Measurements from ENCODE around the gene GPC6. TPM values are rescaled to one million over a fixed set of nuclear protein-coding genes. Genes with fewer than 3 reads are reported as not detected.

GPC6 gene
- total and polyA plus RNA-seq, 2 donors (not counting 1 experiment from before 2014, with no cell fraction given), result not detected

- intact Hi-C loops (cut with micrococcal nuclease), result no loop called here
- H3K27ac Mint-ChIP-seq, result no peak overlapping the region
- no peaks in the 10 kb centered on the region for H3K4me1 Mint-ChIP-seq
- Histone ChIP-seq H3K4me3 (ENCODE audit: control extremely low read depth in 1 of 5, extremely low read depth in 1 of 5, insufficient read depth in 1 of 5, low read depth in 2 of 5, low read length in 4 of 5) (no peak overlapping the region), H3K36me3 (replicated peaks in 1 of 2; ENCODE audit: control extremely low read depth in 1 of 2, control insufficient read depth in 1 of 2, extremely low read depth in 1 of 2, insufficient read depth in 2 of 2, low read length in 1 of 2) (no peaks in the 10 kb centered on the region), H3K79me2 (ENCODE audit: control insufficient read depth, insufficient read depth, low read length) (no peaks in the 10 kb centered on the region), H3K9ac (ENCODE audit: low read length) (no peak overlapping the region), H4K20me1 (ENCODE audit: control insufficient read depth, insufficient read depth, low read length, poor library complexity, severe bottlenecking) (no peaks in the 10 kb centered on the region), H3K27ac (ENCODE audit: low read length in 2 of 2) (no peak overlapping the region), H3K9me3 (ENCODE audit: control extremely low read depth in 1 of 3, control insufficient read depth in 2 of 3, insufficient read depth in 1 of 3, low read length in 2 of 3) (no peaks in the 10 kb centered on the region), H3K4me1 (ENCODE audit: control insufficient read depth in 2 of 2, insufficient read depth in 2 of 2, low read length in 2 of 2) (no peaks in the 10 kb centered on the region), H2AFZ (ENCODE audit: insufficient read depth, low read depth, low read length, poor library complexity, severe bottlenecking) (no peak overlapping the region), H3K4me2 (replicated peaks; ENCODE audit: low read depth, low read length, poor library complexity, severe bottlenecking) (no peak overlapping the region), H3K27me3 (replicated peaks in 1 of 4; ENCODE audit: control extremely low read depth in 1 of 4, control insufficient read depth in 3 of 4, insufficient read depth in 4 of 4, low read length in 3 of 4) (no peaks in the 10 kb centered on the region)
- ChIA-PET POLR2A (no interaction called here), CTCF (no interaction called here)
- no peak overlapping the region for H3K4me3 Mint-ChIP-seq
- DNase-seq (no peak), ATAC-seq (ENCODE audit: low read depth) (no peak)
- TF ChIP-seq EZH2 (IDR thresholded peaks at IDR 0.05; ENCODE audit: borderline replicate concordance, insufficient read depth, low read depth, low read length, poor library complexity, severe bottlenecking) (no peak), CTCF (IDR thresholded peaks at IDR 0.05) (no peak)
- WGBS (ENCODE audit: insufficient coverage), result 86% methylated on average over 1 of the region's 3 CpGs
- no peaks in the 10 kb centered on the region for H3K27me3 Mint-ChIP-seq
- peaks cover 5% of the 10 kb centered on the region for H3K9me3 Mint-ChIP-seq (ENCODE audit: insufficient read depth)
Observed at GRCh38 chr13:93554514-93554913, 327.9 kb downstream of the GPC6 start.

GRCh38 chr13:93558637-93559036, 332.0 kb downstream of the GPC6 start:
- Mint-ChIP-seq H3K27me3 (no peaks in the 10 kb centered on the region), H3K4me1 (no peaks in the 10 kb centered on the region), H3K4me3 (no peak overlapping the region), H3K9me3 (ENCODE audit: insufficient read depth) (peaks cover 5% of the 10 kb centered on the region), H3K27ac (no peak overlapping the region)
- H3K9ac ChIP-seq (ENCODE audit: low read length), result no peak overlapping the region
- H3K79me2 ChIP-seq (ENCODE audit: control insufficient read depth, insufficient read depth, low read length), result no peaks in the 10 kb centered on the region
- no peak overlapping the region for H3K27ac ChIP-seq (ENCODE audit: low read length in 2 of 2)
- WGBS (ENCODE audit: insufficient coverage), result 71% methylated on average over 1 of the region's 3 CpGs
- H4K20me1 ChIP-seq (ENCODE audit: control insufficient read depth, insufficient read depth, low read length, poor library complexity, severe bottlenecking), result no peaks in the 10 kb centered on the region
- POLR2A ChIA-PET, result no interaction called here
- TF ChIP-seq CTCF (IDR thresholded peaks at IDR 0.05) (no peak), EZH2 (IDR thresholded peaks at IDR 0.05; ENCODE audit: borderline replicate concordance, insufficient read depth, low read depth, low read length, poor library complexity, severe bottlenecking) (no peak)
- H2AFZ ChIP-seq (ENCODE audit: insufficient read depth, low read depth, low read length, poor library complexity, severe bottlenecking), result no peak overlapping the region
- H3K4me2 ChIP-seq (replicated peaks; ENCODE audit: low read depth, low read length, poor library complexity, severe bottlenecking), result no peak overlapping the region
- H3K4me1 ChIP-seq (ENCODE audit: control insufficient read depth in 2 of 2, insufficient read depth in 2 of 2, low read length in 2 of 2), result no peaks in the 10 kb centered on the region
- no peak for ATAC-seq (ENCODE audit: low read depth)
- no peak overlapping the region for H3K4me3 ChIP-seq (ENCODE audit: control extremely low read depth in 1 of 5, extremely low read depth in 1 of 5, insufficient read depth in 1 of 5, low read depth in 2 of 5, low read length in 4 of 5)
- peaks cover 0 to 1% (median 0%) of the 10 kb centered on the region in 3 donors for H3K9me3 ChIP-seq (ENCODE audit: control extremely low read depth in 1 of 3, control insufficient read depth in 2 of 3, insufficient read depth in 1 of 3, low read length in 2 of 3)
- CTCF ChIA-PET, result no interaction called here
- H3K36me3 ChIP-seq (replicated peaks in 1 of 2; ENCODE audit: control extremely low read depth in 1 of 2, control insufficient read depth in 1 of 2, extremely low read depth in 1 of 2, insufficient read depth in 2 of 2, low read length in 1 of 2), result no peaks in the 10 kb centered on the region
- DNase-seq, result no peak
- no peaks in the 10 kb centered on the region for H3K27me3 ChIP-seq (replicated peaks in 1 of 4; ENCODE audit: control extremely low read depth in 1 of 4, control insufficient read depth in 3 of 4, insufficient read depth in 4 of 4, low read length in 3 of 4)
- intact Hi-C loops (cut with micrococcal nuclease), result no loop called here

All from B cell (primary cell).